Mesenchymal stem cell (in vitro differentiated cells and primary cell): ENCODE measurements around the gene SHC3.
A peak's percentile ranks its signal among the peaks of the same experiment; 100 is the strongest.

Experiments
- DNase-seq: peaks from one replicate; pipeline ENCODE4 v3.0.0-alpha.2; 2013
- H2AFZ ChIP-seq: one replicate; pipeline ENCODE4 v1.6.1; 2013; ENCODE audit warnings: low read depth, mild to moderate bottlenecking, control low read depth, inconsistent platforms, low read length, moderate library complexity
- H2AK5ac ChIP-seq: 2 replicates; pipeline ENCODE4 v1.6.1; 2013; ENCODE audit warnings: low read length, moderate library complexity, mild to moderate bottlenecking, inconsistent platforms; ENCODE audit not compliant: severe bottlenecking
- H2BK120ac ChIP-seq: one replicate; pipeline ENCODE4 v1.6.1; 2013; ENCODE audit warnings: low read depth, mild to moderate bottlenecking, inconsistent platforms, low read length, moderate library complexity
- H2BK12ac ChIP-seq, 2 experiments: one replicate each; pipeline ENCODE4 v1.6.1; 2013; ENCODE audit warnings: inconsistent platforms in 2 of 2, low read length in 2 of 2, mild to moderate bottlenecking in 2 of 2, moderate library complexity in 2 of 2, control low read depth in 1 of 2
- H2BK15ac ChIP-seq: one replicate; pipeline ENCODE4 v1.6.1; 2013; ENCODE audit warnings: mild to moderate bottlenecking, low read depth, inconsistent platforms; ENCODE audit not compliant: poor library complexity, severe bottlenecking
- H2BK5ac ChIP-seq: 2 replicates; pipeline ENCODE4 v1.6.1; 2013; ENCODE audit warnings: low read depth, mild to moderate bottlenecking, low read length, control low read depth, inconsistent platforms; ENCODE audit not compliant: poor library complexity, severe bottlenecking
- H3K14ac ChIP-seq, 2 experiments: one replicate each; pipeline ENCODE4 v1.6.1; 2013; ENCODE audit warnings: inconsistent platforms in 2 of 2, low read length in 2 of 2, control low read depth in 1 of 2, mild to moderate bottlenecking in 1 of 2, moderate library complexity in 1 of 2
- H3K18ac ChIP-seq, 2 experiments: one replicate each; pipeline ENCODE4 v1.6.1; 2013; ENCODE audit warnings: inconsistent platforms in 2 of 2, low read length in 2 of 2, control low read depth in 1 of 2, low read depth in 1 of 2, mild to moderate bottlenecking in 1 of 2
- H3K23ac ChIP-seq, 2 experiments: one replicate each; pipeline ENCODE4 v1.6.1; 2013; ENCODE audit warnings: inconsistent platforms in 2 of 2, low read length in 2 of 2, mild to moderate bottlenecking in 2 of 2, moderate library complexity in 2 of 2, control low read depth in 1 of 2
- H3K27ac ChIP-seq: 2 replicates; pipeline ENCODE4 v1.5.1; 2013; ENCODE audit warnings: mild to moderate bottlenecking, moderate library complexity, low read length, control low read depth, inconsistent platforms; ENCODE audit not compliant: poor library complexity, severe bottlenecking
- H3K27me3 ChIP-seq, 2 experiments: 2 replicates each; pipeline versions ENCODE4 v1.6.1 to v1.7.0; 2013; ENCODE audit warnings: low read length in 2 of 2, mild to moderate bottlenecking in 2 of 2, moderate library complexity in 2 of 2, control low read depth in 1 of 2, inconsistent platforms in 1 of 2; ENCODE audit not compliant: control insufficient read depth in 1 of 2, insufficient read depth in 1 of 2
- H3K36me3 ChIP-seq, 2 experiments: 2 replicates each; pipeline versions ENCODE4 v1.6.1 to v1.7.0; 2013; ENCODE audit warnings: low read length in 2 of 2, control low read depth in 1 of 2, inconsistent platforms in 1 of 2, low read depth in 1 of 2, mild to moderate bottlenecking in 1 of 2; ENCODE audit not compliant: insufficient read depth in 2 of 2, control insufficient read depth in 1 of 2
- H3K4ac ChIP-seq, 2 experiments: one replicate each; pipeline ENCODE4 v1.6.1; 2013; ENCODE audit warnings: inconsistent platforms in 2 of 2, low read length in 2 of 2, mild to moderate bottlenecking in 2 of 2, moderate library complexity in 2 of 2, control low read depth in 1 of 2, low read depth in 1 of 2
- H3K4me1 ChIP-seq: 2 replicates; pipeline ENCODE4 v1.6.1; 2013; ENCODE audit warnings: low read depth, low read length, control low read depth; ENCODE audit not compliant: control insufficient read depth, insufficient read depth
- H3K4me2 ChIP-seq: 2 replicates; pipeline ENCODE4 v1.6.1; 2013; ENCODE audit warnings: low read length, mild to moderate bottlenecking, inconsistent platforms; ENCODE audit not compliant: poor library complexity, severe bottlenecking
- H3K4me3 ChIP-seq, 2 experiments: 2 replicates each; pipeline versions ENCODE4 v1.5.1 to v1.7.0; 2013; ENCODE audit warnings: low read length in 2 of 2, mild to moderate bottlenecking in 2 of 2, control low read depth in 1 of 2, low read depth in 1 of 2; ENCODE audit not compliant: insufficient read depth in 1 of 2
- H3K79me1 ChIP-seq: replicated peaks from 2 replicates; pipeline ENCODE4 v1.6.1; 2013; ENCODE audit warnings: mild to moderate bottlenecking, control low read depth, low read length, inconsistent platforms; ENCODE audit not compliant: poor library complexity, severe bottlenecking
- H3K9ac ChIP-seq: 2 replicates; pipeline ENCODE4 v1.7.0; 2013; ENCODE audit warnings: mild to moderate bottlenecking, low read length, moderate library complexity
- H3K9me3 ChIP-seq: 2 replicates; pipeline ENCODE4 v1.7.0; 2013; ENCODE audit warnings: mild to moderate bottlenecking, low read length; ENCODE audit not compliant: control insufficient read depth
- H4K8ac ChIP-seq: one replicate; pipeline ENCODE4 v1.6.1; 2013; ENCODE audit warnings: inconsistent platforms, mild to moderate bottlenecking, low read length, moderate library complexity
- H4K91ac ChIP-seq: one replicate; pipeline ENCODE4 v1.6.1; 2013; ENCODE audit warnings: mild to moderate bottlenecking, low read length, inconsistent platforms
- WGBS: methylation state at CpG from one replicate; pipeline ENCODE4 v1.1.7; 2013; ENCODE audit warnings: mixed read lengths; 5-methylcytosine and 5-hydroxymethylcytosine counted together

SHC3 gene

DNA sequence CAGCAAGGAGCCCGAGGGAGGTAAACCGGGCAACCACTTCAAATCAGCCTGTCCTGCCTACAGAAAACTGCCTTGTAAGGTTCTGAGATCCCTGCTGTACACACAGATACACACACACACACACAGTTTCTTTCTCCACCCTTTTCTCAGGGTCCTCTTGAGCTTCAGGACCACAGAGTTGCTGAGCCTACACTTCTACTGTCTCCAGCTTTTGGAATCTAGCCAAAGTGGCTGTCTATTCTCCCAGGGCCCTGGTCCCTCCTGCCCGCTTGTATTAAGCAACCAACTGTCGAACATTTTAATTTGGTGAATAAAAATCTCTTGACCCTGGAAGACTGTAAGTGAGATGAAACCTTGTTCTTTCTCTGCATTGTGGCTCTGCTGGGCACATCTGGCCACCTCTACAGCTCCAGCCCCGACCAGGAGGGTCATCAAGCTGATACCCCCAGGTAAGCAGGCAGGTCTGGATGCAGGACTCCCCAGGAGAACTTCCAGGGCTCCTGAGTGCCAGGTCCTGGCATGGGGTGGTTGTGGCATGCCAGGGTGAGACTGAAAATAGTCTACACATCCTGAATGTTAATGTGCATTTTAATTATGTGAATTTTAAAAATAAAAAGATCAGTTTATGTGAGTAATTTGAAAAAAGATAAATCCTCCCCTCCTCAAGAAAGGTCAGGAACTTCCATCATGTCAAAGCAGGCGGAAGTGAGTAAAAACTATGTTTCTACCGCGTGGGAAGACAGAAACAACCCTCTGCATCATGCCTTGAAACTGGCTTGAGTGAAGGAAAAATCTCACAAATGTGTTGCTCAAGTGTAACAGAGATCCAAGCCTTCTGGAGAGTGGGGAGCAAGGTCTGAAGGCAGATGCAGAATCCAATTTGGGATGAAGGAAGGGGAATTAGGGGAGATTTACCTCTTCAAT lies 202.4 kb downstream of the SHC3 start:
- Histone ChIP-seq H3K27me3 (peaks cover 7 to 13% of the 10 kb centered on the region in 2 experiments), H4K91ac (no peak overlapping the region), H3K27ac (no peak overlapping the region), H3K4me1 (peaks cover 2% of the 10 kb centered on the region), H2AFZ (no peak overlapping the region), H3K79me1 (no peaks in the 10 kb centered on the region), H2BK12ac (no peak overlapping the region), H3K9me3 (peaks cover 3% of the 10 kb centered on the region), H3K4me3 (no peak overlapping the region), H2BK15ac (no peak overlapping the region), H3K4ac (no peak overlapping the region), H3K18ac (peak overlapping the region in 1 of 2 experiments; percentile 18), H2AK5ac (no peak overlapping the region), H3K14ac (no peak overlapping the region), H3K9ac (no peak overlapping the region), H2BK120ac (no peak overlapping the region), H3K23ac (no peak overlapping the region), H2BK5ac (no peak overlapping the region), H3K4me2 (no peak overlapping the region), H4K8ac (no peak overlapping the region), H3K36me3 (no peaks in the 10 kb centered on the region)
- WGBS = 82% methylated on average over 8 of the region's 8 CpGs
- no peak for DNase-seq

GRCh38 chr9:88974641-88975040 lies 204.0 kb downstream of the SHC3 start:
- no peak overlapping the region for H4K8ac ChIP-seq
- H3K23ac ChIP-seq = no peak overlapping the region
- H3K27me3 ChIP-seq = peaks cover 11 to 14% of the 10 kb centered on the region in 2 experiments
- no peaks in the 10 kb centered on the region for H3K79me1 ChIP-seq
- 95% methylated on average over 7 of the region's 7 CpGs for WGBS
- no peak overlapping the region for H3K18ac ChIP-seq
- no peak overlapping the region for H3K9ac ChIP-seq
- H3K27ac ChIP-seq = no peak overlapping the region
- no peak overlapping the region for H3K4me2 ChIP-seq
- H3K9me3 ChIP-seq = peaks cover 3% of the 10 kb centered on the region
- no peak overlapping the region for H2BK12ac ChIP-seq
- H2AFZ ChIP-seq = no peak overlapping the region
- DNase-seq = no peak
- no peak overlapping the region for H2BK5ac ChIP-seq
- no peak overlapping the region for H3K4me3 ChIP-seq
- no peak overlapping the region for H2AK5ac ChIP-seq
- no peak overlapping the region for H2BK120ac ChIP-seq
- H3K4me1 ChIP-seq = peaks cover 2% of the 10 kb centered on the region
- H2BK15ac ChIP-seq = no peak overlapping the region
- H3K14ac ChIP-seq = no peak overlapping the region
- H3K4ac ChIP-seq = no peak overlapping the region
- no peak overlapping the region for H4K91ac ChIP-seq
- H3K36me3 ChIP-seq = no peaks in the 10 kb centered on the region

DNA sequence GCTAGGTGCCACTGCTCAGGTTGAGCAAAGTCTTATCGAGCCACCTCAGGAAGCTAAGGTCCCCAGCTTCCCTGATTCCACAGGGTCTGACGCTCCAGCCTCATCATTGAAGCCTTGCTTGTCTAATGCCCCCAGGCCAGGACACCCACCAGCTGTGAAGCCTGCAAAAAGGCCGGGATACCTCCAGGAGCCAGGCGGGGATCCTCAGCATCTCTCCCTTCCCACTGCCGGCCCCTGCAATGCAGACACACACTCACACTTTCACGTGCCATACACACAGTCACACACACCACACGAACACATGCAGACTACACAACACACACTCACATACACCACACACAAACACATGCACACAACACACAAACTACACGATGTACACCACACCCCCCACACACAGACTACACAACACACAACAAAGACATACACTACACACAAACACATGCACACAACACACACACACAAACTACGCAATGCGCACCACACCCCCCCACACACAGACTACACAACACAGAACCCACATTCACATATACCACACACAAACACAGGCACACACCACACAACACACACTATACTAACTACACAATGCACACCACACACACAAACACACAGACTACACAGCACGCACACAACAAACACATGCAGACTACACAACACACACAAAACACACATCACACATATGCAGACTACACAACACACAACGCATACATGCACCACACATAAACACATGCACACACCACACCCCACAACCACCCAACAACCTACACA lies 205.2 kb downstream of the SHC3 start:
- H2BK15ac ChIP-seq = no peak overlapping the region
- no peak overlapping the region for H3K27ac ChIP-seq
- H3K4me1 ChIP-seq = peaks cover 2% of the 10 kb centered on the region
- no peak overlapping the region for H2BK12ac ChIP-seq
- DNase-seq = peak; percentile 8
- H2AK5ac ChIP-seq = no peak overlapping the region
- whole genome bisulfite sequencing = 90% methylated on average over 12 of the region's 12 CpGs
- H3K4me3 ChIP-seq = no peak overlapping the region
- H3K23ac ChIP-seq = no peak overlapping the region
- H3K79me1 ChIP-seq = no peaks in the 10 kb centered on the region
- no peak overlapping the region for H2AFZ ChIP-seq
- H3K9me3 ChIP-seq = peaks cover 3% of the 10 kb centered on the region
- no peak overlapping the region for H4K91ac ChIP-seq
- no peak overlapping the region for H3K4ac ChIP-seq
- no peak overlapping the region for H4K8ac ChIP-seq
- H2BK5ac ChIP-seq = no peak overlapping the region
- H3K27me3 ChIP-seq = peaks cover 23 to 25% of the 10 kb centered on the region in 2 experiments
- no peak overlapping the region for H3K18ac ChIP-seq
- no peak overlapping the region for H3K4me2 ChIP-seq
- H3K9ac ChIP-seq = no peak overlapping the region
- peak overlapping the region in 1 of 2 experiments; percentile 58 for H3K14ac ChIP-seq
- H2BK120ac ChIP-seq = no peak overlapping the region
- H3K36me3 ChIP-seq = no peaks in the 10 kb centered on the region

DNA sequence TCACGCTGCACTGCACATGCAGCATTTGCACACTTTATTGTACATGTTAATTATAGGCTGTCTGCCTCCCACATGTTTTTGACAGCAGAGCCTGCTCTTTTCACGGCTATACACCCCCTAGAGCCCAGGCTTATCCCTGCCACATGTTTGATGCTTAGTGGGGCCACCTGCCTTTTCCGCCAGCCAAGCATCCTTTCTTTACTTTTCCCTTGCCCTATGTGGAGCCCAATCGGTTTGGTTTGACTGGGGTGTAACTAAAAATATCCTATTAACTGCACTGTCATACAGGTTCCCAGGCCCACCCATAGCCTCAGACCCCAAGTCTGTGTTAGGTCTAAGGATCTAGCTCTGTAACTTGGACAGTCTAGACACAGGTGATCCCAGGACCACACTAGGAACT lies 206.2 kb downstream of the SHC3 start:
- peaks cover 2% of the 10 kb centered on the region for H3K4me1 ChIP-seq
- H2AK5ac ChIP-seq = no peak overlapping the region
- no peaks in the 10 kb centered on the region for H3K79me1 ChIP-seq
- peaks cover 3% of the 10 kb centered on the region for H3K9me3 ChIP-seq
- no peak overlapping the region for H3K9ac ChIP-seq
- no peak overlapping the region for H3K18ac ChIP-seq
- H3K23ac ChIP-seq = no peak overlapping the region
- no peak overlapping the region for H4K8ac ChIP-seq
- no peak overlapping the region for H4K91ac ChIP-seq
- H3K14ac ChIP-seq = no peak overlapping the region
- no peak overlapping the region for H3K4me2 ChIP-seq
- peaks cover 18 to 21% of the 10 kb centered on the region in 2 experiments for H3K27me3 ChIP-seq
- DNase-seq = no peak
- H2BK15ac ChIP-seq = no peak overlapping the region
- H3K27ac ChIP-seq = no peak overlapping the region
- H3K4ac ChIP-seq = no peak overlapping the region
- H2BK120ac ChIP-seq = no peak overlapping the region
- H2AFZ ChIP-seq = no peak overlapping the region
- 92% methylated on average over 3 of the region's 4 CpGs for WGBS
- H2BK5ac ChIP-seq = no peak overlapping the region
- no peak overlapping the region for H2BK12ac ChIP-seq
- H3K4me3 ChIP-seq = no peak overlapping the region
- no peaks in the 10 kb centered on the region for H3K36me3 ChIP-seq
